Measurements from ENCODE around the gene HS1BP3.

HS1BP3 gene

GRCh38 chr2:20663196-20664070 lies 12.5 kb upstream of the HS1BP3 start:
- DNase-seq (ENCODE audit: low read depth) = no peak

- DNase-seq (ENCODE audit: low read depth) = no peak
Measured at GRCh38 chr2:20662308-20662937, 11.5 kb upstream of the HS1BP3 start.

- peak; percentile 45 for DNase-seq (ENCODE audit: low read depth)
Measured at GRCh38 chr2:20661421-20662307, 10.8 kb upstream of the HS1BP3 start.

- no peak for DNase-seq (ENCODE audit: low read depth)
Measured at GRCh38 chr2:20660506-20661420, 9.9 kb upstream of the HS1BP3 start.

GRCh38 chr2:20657522-20658235 lies 6.8 kb upstream of the HS1BP3 start:
- DNase-seq (ENCODE audit: low read depth) = no peak

GRCh38 chr2:20656561-20656960 lies 5.7 kb upstream of the HS1BP3 start:
- DNase-seq (ENCODE audit: low read depth) = no peak

GRCh38 chr2:20654535-20654813 lies 3.6 kb upstream of the HS1BP3 start:
- DNase-seq (ENCODE audit: low read depth) = no peak

GRCh38 chr2:20653695-20654534 lies 3.0 kb upstream of the HS1BP3 start:
- DNase-seq (ENCODE audit: low read depth) = no peak

GRCh38 chr2:20652673-20653575 lies 2.0 kb upstream of the HS1BP3 start:
- DNase-seq (ENCODE audit: low read depth) = no peak

- DNase-seq (ENCODE audit: low read depth) = no peak
Measured at GRCh38 chr2:20652141-20652540, 1.2 kb upstream of the HS1BP3 start.

- DNase-seq (ENCODE audit: low read depth) = no peak
Measured at GRCh38 chr2:20651731-20652099, 817 bp upstream of the HS1BP3 start.

GRCh38 chr2:20650393-20650876 lies 463 bp downstream of the HS1BP3 start:
- DNase-seq (ENCODE audit: low read depth) = no peak

- DNase-seq (ENCODE audit: low read depth) = no peak
Measured at GRCh38 chr2:20649976-20650375, 922 bp downstream of the HS1BP3 start.

GRCh38 chr2:20649576-20649975 lies 1.3 kb downstream of the HS1BP3 start:
- DNase-seq (ENCODE audit: low read depth) = no peak

GRCh38 chr2:20648831-20649230 lies 2.1 kb downstream of the HS1BP3 start:
- no peak for DNase-seq (ENCODE audit: low read depth)

GRCh38 chr2:20648206-20648605 lies 2.7 kb downstream of the HS1BP3 start:
- no peak for DNase-seq (ENCODE audit: low read depth)

GRCh38 chr2:20647738-20648137 lies 3.2 kb downstream of the HS1BP3 start:
- DNase-seq (ENCODE audit: low read depth) = no peak

- no peak for DNase-seq (ENCODE audit: low read depth)
Measured at GRCh38 chr2:20647211-20647610, 3.7 kb downstream of the HS1BP3 start.

- no peak for DNase-seq (ENCODE audit: low read depth)
Measured at GRCh38 chr2:20646446-20646845, 4.5 kb downstream of the HS1BP3 start.
